Left kidney (tissue), 2 donors: ENCODE results near the gene VASN. TPM values are rescaled to one million over a fixed set of nuclear protein-coding genes. Genes with fewer than 3 reads are reported as not detected.

Source experiments
- DNase-seq: peaks from one replicate; pipeline ENCODE4 v3.0.0-alpha.2; 2013
- polyA plus RNA-seq: library from polyadenylated mRNA; unstranded; fragments of 120-200 nt; gene quantifications from one replicate; pipeline ENCODE4 v1.2.1, GENCODE V29; 2013; ENCODE audit not compliant: insufficient read length

VASN gene
- polyA plus RNA-seq, 1 donor: 30.1 TPM

DNA sequence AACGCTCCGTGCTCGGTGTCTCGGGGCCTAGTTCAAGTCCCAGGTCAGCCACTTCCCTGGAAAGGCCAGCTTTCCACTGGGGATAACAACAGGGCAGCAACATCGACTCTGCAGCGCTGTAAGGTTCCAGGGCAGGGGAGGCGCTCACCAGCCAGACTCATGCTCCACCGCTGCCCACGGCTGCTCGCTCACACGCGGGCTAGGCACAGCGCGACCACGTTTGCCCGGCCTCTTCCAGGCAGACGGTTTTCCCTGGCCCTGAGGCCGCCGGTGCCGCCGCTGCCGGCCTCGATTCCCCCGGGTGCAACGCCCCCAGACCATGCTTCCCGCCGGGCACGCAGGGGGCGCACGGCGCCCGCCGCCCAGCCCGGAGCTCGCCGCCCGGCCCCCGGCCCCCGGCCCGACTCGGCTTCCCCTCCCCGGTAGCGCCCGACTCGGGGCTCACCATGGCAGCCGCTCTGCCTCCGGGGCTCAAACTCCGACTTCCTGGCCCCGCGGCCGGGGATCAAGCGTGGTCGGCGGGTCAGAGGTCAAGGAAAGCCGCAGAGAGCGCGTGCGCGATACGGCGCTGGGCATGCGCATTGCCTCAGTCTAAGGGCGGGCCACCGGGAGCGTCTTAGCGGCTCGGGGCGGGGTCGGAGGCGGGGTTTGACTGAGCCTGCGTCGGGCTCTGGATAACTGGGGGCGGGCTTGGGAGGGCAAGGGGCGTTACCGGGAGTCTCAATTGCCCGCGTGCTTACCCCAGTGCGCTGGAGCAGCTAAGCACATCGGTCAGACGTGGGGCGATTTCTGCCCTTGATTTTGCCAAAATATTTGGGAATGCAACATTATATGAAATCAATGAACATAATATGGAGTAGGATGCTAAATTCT is 20.6 kb upstream of the VASN start, which contains the start of gene PAM16:
Gene PAM16, minus strand, starts transcription at position 535 of the 873 bp plus-strand sequence. Its CDS starts 87 bp downstream, at position 448.
- DNase-seq: peak; percentile 93

- DNase-seq: no peak
Observed at GRCh38 chr16:4351880-4352279, 19.8 kb upstream of the VASN start.

DNA sequence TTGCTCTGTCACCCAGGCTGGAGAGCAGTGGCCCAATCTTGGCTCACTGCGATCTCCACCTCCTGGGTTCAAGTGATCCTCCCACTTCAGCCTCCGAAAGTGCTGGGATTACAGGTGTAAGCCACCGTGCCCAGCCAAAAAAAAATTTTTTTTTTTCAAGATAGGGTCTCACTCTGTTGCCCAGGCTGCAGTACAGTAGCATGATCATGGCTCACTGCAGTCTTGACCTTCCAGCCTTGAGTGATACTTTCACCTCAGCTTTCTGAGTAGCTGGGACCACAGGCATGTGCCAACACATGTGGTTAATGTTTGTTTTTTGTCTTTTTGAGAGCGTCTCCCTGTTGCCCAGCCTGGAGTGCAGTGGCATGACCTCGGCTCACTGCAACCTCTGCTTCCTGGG is 18.8 kb upstream of the VASN start:
- no peak for DNase-seq

- no peak for DNase-seq
Observed at GRCh38 chr16:4353675-4354074, 18.0 kb upstream of the VASN start.

DNA sequence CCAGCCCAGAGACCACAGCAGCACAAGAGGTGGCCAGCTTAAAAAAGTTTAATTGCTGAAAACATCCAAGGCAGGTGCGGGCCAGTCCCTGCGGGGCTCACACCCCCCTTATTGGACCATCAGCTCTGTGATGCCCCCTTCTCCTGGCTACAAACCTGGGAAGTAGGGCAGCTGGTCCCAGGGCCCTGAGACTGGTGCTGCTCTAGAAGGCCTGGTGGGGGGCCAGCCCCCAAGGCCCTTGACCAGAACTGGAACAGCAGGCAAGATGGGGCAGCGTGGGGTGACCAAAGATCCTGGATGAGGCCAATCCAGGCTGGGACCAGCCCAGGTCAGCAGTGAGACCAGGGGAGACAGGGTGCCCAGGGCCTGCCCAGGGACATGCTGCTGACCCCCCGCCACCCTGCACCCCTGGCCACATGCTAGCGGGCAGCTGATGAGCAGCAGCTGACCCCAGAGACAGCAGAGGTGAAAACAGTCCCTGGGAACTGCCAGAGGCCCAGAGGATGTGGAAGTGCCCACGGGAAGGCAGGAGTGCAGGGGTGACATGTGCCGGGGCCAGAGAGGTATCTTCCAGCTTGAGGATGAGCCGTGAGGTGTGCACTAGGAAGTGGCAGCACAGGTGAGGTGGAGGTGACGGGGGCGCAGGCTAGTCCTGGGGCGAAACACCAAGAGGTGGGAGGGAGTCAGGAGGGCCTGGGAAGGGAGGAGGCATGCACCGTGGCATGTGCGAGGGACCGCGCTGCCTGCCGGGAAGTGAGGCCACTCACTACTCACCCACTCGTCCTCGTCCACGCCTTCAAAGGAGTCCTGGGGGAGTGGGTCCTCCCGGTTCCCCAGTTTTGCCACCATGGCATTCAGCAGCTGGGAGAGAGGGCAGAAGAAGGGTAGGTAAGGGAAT is 16.9 kb upstream of the VASN start:
- DNase-seq: no peak

- no peak for DNase-seq
Observed at GRCh38 chr16:4356820-4357219, 14.8 kb upstream of the VASN start.

GRCh38 chr16:4358236-4358635 is 13.4 kb upstream of the VASN start:
- DNase-seq: no peak

DNA sequence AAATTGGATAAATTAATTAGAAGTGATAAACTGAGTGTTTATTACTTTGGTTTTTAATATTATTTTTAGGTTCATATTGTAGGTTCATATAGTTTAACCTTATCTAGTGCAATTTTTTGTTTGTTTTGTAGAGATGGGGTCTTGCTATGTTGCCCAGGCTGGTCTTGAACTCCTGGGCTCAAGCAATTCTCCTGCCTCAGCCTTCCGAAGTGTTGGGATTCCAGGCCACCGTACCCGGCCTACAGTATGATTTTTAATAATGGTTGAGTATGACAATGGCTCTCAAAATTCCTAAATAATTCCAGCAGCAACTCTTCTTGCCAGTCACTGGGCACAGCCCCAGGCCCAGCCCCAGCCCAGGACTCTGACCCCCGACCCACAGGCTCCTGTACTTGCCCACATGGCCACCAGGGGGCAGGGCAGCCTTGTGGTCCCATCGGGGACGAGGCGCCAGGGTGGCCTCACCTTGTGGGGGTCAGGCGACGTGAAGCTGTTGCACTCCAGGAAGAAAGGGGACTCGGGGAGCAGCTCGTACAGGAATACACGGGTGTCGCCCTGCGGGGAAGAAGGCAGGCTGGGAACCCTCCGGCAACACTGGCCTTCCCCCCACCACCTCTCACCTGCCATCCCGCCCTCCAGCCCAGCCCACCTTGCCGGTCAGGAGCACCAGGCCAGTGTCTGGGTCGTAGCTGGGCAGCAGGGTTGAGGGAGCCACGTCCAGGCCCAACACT is 12.7 kb upstream of the VASN start:
- DNase-seq: no peak

DNA sequence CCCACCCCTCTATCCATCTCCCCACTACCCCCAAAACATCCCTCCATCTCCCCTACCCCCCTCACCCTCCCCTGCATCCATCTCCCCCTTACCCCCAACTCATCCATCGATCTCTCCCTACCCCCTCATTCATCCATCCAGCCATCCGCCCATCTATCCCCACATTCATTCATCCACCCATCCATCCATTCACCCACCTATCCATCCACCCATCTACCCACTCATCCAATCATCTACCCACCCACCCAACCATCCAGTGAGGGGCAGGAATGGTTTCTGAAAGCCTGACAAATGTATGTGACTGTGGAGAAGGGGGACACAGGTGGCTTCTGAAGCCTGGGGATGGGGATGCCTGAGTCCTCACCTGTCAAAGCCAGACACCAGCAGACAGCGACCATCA is 11.7 kb upstream of the VASN start:
- DNase-seq: no peak

DNA sequence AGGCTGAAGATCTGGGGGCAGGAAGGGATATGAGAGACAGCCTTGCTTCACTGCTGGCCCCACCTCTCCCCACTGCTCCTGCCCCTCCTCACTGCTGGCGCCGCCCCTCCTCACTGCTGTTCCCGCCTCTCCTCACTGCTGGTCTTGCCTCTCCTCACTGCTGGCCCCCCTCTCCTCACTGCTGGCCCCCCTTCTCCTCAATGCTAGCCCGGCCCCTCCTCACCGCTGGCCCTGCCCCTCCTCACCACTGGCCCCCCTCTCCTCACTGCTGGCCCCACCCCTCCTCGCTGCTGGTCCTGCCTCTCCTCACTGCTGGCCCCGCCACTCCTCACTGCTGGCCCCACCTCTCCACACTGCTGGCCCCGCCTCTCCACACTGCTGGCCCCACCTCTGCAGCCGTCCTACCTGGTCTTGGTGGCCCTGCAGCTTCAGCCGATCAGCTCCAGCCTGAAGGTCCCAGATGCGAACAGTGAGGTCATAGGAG is 11.1 kb upstream of the VASN start:
- no peak for DNase-seq

GRCh38 chr16:4361033-4361943 is 10.4 kb upstream of the VASN start:
- DNase-seq: no peak

GRCh38 chr16:4361944-4362311 is 9.7 kb upstream of the VASN start:
- no peak for DNase-seq

DNA sequence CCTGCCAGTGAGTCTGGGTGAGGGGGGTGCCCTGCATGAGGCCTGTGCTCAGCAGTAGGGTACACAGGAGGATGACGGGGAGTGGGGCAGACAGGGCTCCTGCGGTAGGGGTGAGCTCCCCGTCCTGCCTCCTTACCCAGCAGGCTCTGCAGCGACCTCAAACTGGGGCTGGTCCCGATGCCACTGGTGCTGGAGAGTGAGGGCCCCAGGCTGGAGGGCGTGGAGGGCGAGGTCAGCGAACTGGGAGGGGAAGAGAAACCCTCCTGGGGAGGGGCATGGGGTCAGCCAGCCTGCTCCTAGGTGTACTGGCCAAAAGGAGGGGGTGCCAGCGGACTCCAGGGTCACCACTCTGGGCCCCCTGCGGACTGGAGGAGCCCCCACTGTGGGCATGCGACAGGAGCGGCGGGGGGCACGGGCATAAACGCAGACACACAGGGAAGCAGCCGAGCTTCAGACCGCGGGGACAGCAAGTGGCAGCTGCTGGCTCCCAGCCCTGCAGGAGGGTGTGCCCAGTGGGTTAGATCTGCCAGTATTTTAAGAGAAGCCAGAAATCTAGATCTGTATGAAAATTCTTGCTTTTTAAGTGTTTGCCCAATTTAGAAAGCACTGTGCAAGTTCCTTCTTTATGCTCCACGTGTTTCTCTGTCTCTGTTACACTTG is 9.0 kb upstream of the VASN start:
- no peak for DNase-seq

- DNase-seq: no peak
Observed at GRCh38 chr16:4364196-4365013, 7.2 kb upstream of the VASN start.

- DNase-seq: no peak
Observed at GRCh38 chr16:4365014-4365406, 6.6 kb upstream of the VASN start.

GRCh38 chr16:4365615-4366014 is 6.0 kb upstream of the VASN start:
- DNase-seq: no peak

GRCh38 chr16:4366016-4366415 is 5.6 kb upstream of the VASN start:
- DNase-seq: no peak

- no peak for DNase-seq
Observed at GRCh38 chr16:4367393-4367856, 4.2 kb upstream of the VASN start.

DNA sequence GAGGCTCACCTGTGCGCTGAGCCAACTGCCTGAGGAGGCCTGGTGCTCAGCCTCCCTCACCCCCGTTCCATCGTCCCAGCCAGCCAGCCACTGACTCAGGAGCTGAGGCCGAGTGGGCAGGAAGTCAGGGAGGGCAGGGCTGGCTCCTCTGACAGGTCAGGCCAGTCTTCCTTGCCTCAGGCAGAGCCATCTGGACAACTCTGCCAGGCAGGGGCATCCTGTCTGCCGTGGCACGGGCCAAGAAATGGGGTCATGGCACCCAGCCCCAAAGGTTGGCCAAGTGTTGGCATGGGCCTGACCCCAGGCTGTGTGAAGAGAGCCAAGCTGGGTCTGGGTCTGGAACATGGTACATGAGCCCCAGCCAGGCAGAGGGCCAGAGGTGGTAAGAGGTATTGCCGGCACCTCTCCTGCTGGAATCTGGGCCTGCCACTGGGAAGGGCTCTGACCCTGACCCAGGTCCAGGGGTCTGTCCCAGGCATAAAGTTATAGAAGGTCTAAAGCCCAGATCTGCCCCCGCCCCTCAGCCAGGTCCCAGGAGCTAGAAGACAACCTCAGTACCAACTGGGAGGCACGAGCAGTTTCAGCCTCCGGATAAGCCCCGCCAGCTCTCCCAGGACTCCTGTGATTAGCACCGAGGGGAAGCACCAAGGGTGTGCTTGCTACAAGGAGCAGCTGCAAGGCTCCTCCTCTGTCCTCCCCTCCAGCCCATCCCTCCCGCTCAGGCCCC is 2.5 kb upstream of the VASN start:
- no peak for DNase-seq
